NCI-H1105 (cell line): Measurements from ENCODE around the gene OAF.
"Not testable (repeated sequence)": the region's sequence is repeated elsewhere in the genome, so short reads cannot be mapped to it uniquely, and the experiment has no call there.

Source experiments
- DNase-seq: peaks from one replicate; lab custom pipeline; 2025; lab: John Stamatoyannopoulos, UW

OAF gene

DNA sequence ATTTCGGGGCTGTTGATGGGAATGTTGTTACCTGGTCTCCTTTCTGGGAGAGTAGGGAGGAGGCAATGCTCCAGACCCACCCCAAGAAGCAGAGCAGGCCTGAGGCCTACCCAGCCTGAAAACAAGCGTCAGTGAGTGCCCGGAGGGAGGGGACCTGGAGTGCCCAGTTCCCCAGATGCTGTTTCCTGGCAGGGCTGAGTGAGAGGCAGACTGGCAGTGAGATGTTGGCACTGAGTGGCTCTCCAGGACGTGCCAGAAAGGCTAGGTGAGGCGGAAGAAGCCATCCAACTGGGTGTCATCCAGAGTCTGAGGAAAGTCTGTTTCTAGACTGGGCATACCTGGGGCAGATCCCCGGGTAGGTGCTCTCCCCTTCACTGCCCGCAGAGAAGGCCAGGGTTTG, 30.4 kb downstream of the OAF start:
- DNase-seq: no peak

DNA sequence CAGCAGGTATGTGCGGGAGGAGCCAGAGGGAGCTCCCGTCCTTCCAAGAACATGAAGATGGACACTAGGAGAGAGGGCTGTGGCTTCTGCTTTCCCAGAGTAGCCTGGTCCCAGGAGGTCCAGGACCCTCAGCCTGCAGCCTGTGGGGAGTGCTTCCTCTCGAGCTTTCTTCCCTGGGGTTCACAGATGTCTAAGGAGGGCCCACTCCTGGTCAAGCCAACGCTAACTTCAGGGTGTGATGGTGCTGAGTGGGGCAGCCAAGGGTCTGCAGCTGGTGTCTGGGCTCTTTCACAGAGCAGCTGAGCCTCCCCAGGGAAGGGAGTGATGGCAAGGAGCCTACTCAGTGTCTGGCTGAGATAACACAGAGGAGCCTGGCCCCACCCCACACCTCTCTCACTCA, 32.4 kb downstream of the OAF start:
- no peak for DNase-seq

- no peak for DNase-seq
Observed at GRCh38 chr11:120244476-120245365, 33.9 kb downstream of the OAF start.

GRCh38 chr11:120245434-120245833, 34.6 kb downstream of the OAF start:
- no peak for DNase-seq

DNA sequence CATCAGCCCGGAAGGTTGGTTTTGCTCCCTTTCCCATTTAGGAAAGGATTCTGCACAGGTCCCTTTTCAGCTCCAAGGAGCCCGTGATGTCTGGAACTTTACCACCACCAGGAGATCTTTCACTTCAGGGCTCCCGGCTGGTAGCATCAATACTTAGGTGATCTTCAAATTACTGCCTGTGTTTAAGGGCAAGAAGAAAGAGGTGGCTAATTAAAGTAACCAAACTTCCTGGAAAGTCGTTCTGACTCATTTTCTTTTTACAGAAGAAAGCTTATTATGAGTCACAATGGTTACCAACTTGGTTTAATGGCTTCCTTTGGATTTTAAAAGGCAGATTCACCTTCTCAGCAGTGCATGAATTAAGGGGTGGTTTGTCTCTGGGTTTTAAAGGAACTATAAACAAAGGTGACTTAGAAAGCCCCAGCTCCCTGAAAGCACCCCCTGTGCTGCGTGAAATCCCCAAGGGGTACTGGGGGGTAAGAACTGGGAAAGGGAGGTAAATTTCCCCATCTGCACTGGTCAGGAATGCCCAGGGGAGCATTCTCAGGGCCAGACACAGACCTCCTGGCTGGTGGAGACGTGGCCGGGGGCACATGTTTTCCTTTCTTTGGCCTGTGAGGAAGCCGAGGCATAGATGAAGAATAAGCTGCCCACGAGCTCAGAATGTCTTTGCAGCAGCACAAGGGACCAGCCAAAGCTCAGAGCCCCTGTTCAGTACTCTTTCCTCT, 37.9 kb downstream of the OAF start:
- no peak for DNase-seq

DNA sequence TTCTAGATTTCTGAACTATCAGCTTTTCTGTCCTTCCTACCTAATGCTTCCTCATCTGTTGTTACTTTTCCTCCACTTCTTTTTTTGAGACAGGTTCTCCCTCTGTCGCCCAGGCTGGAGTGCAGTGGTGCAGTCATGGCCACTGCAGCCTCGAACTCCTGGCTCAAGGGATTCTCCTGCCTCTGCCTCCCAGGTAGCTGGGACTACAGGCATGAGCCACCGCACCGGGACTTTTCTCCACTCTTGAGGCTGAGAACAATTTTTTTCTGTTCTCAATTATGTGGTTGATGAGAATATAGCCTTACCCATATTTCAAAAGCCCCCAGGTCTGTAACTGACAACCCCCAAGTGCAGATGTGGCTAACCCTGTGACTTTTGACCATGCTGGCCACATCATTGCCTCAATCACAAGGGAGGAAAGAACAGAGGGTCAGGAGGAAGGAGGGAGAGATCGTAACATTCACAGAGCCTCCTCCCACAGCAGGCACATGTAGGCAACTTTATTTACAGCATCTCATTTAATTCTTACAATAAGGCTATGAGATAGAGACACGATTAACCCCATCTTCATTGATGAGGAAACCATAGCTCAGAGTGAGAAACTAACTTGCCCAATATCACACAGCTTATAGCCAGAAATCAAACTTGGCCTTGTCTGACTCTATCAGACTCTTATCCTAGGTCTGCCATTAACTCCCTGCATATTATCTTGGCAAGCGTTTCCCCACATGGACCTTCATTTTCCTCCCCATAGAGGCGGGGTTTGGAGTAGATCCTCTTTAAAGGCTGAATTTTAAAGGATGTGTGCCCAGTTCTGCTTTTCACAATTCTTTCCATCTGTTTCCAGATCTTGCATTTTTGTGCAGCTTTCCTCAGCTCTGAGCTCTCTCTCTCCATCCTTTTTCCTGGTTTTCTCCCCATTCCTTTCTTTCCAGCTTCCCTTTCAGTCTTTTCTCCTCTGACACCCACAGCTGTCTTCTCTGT, 38.7 kb downstream of the OAF start:
- no peak for DNase-seq

DNA sequence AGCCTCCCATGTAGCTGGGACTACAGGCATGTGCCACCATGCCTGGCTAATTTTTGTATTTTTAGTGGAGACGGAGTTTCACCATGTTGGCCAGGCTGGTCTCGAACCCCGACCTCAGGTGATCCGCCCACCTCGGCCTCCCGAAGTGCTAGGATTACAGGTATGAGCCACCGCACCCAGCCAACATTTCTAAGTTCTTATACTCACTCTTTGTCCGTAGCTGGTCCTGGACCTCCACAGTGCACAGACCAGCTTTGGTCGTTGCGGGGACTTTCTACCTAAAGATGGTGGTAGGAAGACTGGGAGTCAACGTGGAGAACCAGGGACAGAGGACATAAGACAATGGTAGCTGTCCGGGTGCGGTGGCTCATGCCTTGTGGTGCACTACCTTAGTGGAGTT, 42.5 kb downstream of the OAF start:
- not testable (repeated sequence) for DNase-seq

GRCh38 chr11:120254788-120255518, 44.1 kb downstream of the OAF start:
- DNase-seq: no peak

DNA sequence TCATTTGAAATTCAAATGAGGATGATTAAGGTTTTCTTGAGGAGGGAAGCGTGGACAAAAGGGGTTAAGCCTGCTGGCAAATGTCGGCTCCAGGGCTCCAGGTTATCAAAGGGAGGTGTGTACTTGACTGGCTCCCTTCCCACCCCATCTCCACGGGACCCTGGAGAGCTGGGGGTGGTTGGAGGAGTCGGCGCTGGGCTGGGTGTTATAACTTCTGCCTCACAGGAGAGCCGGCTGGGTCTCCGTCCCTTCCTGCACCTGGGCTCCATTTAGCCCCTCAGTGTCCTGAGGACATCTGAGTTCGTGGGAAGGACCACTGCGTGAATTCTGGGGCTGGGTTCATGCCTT, 44.7 kb downstream of the OAF start:
- DNase-seq: no peak

- DNase-seq: no peak
Observed at GRCh38 chr11:120256178-120256577, 45.3 kb downstream of the OAF start.

DNA sequence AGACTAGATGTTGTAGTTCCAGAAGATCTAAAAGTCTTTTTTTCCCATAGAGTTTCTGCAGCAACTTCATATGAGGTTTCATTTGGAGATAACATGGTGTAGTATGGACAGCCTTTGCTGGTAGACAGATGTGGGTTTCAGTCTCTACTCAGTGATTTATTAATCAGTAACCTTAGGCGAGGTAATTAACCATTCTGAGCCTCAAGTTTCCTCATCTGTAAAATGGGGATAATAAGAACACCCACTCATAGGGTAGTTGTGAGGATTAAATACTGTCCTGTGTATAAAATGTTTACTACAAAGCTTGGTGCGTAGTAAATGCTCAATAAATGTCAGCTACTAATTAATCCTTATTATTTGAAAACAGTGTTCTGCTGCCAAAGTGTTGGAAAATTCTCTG, 45.9 kb downstream of the OAF start:
- no peak for DNase-seq

GRCh38 chr11:120257346-120257745, 46.5 kb downstream of the OAF start:
- no peak for DNase-seq

DNA sequence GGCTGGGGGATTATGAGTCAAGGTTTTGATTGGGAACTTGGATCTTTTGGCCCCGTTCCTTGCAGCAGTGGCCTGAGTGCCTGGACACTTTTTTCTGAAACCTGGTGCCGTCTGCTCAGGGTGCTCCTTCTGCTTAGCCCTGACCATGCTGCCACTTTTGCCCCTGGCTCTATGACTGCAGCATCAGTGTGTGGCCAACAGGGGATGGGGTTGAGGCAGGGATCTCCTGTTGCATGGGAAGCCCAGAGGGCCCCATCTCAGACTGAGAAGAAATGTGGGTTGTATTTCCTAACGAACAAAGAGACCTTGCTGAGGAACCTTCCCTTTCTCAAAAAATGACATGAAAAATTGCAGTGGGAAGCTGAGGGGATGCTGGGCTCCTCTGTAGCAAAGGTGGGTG, 47.8 kb downstream of the OAF start:
- no peak for DNase-seq

GRCh38 chr11:120259241-120259640, 48.4 kb downstream of the OAF start:
- DNase-seq: no peak

GRCh38 chr11:120259988-120260565, 49.2 kb downstream of the OAF start:
- no peak for DNase-seq

DNA sequence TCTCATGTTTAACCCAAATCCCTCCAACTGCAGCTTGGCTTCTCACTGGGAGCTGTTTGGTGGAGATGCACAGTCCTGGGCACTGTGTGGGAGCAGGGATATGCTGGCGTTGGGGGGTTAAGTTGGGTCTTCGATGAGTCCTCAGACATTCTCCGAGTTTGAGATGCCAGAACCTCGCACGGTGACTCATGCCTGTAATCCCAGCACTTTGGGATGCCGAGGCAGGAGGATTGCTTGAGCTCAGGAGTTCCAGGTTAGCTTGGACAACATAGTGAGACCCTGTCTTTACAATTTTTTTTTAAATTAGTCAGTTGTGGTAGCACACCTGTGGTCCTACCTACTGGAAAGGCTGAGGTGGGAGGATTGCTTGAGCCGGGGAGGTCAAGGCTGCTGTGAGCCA, 49.8 kb downstream of the OAF start:
- no peak for DNase-seq

- no peak for DNase-seq
Observed at GRCh38 chr11:120261321-120261720, 50.5 kb downstream of the OAF start.

DNA sequence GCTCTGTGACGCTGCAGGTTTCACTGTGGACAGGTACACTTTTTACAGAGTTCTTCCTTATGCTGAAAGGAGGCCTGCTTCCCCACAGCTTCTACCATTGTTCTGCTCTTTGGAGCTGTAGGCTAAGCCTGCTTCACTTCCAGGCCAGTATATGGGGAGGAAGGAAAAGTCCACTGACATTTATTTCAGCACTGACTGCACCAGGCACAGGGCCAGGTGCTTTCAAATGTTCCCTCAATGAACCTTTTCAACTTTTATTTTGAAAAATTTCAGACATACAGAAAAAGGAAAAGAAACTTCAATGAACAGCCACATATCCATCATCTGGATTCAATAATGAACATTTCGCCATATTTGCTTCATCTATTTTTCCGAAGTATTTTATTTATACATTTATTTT, 51.1 kb downstream of the OAF start:
- no peak for DNase-seq

DNA sequence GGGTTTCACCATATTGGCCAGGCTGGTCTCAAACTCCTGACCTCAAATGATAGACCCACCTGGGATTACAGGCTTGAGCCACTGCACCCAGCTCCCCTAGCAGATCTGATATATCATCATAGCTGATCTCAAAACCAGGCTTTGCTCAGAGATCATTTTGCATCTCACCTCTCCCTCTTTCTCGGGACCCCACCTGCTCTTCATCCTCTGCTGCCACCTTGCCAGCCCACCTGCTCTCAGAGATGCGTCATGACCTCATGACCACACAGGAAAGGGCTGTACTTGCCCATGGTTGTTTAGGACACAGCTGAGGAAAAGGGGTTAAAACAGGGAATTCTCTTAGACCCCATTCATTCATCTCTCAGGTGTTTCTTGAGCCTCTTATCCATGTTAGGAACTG, 56.5 kb downstream of the OAF start:
- no peak for DNase-seq

DNA sequence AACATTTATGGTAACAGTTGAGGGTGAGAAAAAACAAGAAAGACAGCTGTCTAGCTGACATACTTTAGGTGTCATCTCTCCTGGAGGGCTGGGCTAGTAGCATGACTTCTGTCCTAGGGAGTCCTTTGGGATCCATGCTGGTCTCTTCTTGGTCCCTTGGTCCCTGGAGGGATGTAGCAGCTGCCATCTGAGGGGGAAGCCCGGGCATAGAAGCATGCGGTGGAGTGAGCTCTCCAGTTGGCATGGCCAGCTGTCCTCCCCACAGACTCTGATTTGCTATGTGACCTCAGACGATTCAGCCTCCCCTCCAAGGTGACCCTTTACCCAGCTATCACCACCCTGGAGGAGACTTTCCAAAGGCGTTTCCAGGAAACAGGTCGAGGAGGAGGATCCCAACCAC, 57.9 kb downstream of the OAF start:
- DNase-seq: no peak

DNA sequence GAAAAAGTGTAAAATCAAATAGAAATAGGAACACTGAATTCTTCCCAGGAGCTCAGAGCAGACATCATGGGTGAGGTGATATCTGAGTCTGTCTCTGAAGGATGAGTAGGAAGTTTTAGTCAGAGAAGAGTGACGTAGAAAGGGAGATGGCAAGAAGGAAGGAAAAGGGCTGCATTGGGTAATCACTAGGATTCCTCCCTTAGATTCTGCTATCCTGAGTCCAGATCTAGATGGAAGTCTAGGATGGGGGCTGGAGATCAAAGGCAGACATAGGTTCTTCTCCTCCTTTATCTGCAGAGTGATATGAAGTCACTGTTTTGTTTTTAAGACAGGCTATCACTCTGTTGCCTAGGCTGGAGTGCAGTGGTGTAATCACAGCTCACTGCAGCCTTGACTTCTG, 59.6 kb downstream of the OAF start:
- no peak for DNase-seq
